SK-N-SH (cell line): ENCODE measurements around the gene TTC28.

Source experiments
- CHD2 ChIP-seq: fragments of 150-350 bp; IDR thresholded peaks from 2 replicates; pipeline ENCODE4 v1.6.1; 2018; ENCODE audit warnings: low read length; ENCODE audit not compliant: partially characterized antibody
- FOXM1 ChIP-seq: IDR thresholded peaks from 2 replicates; pipeline ENCODE4 v1.4.0; 2012; ENCODE audit warnings: low read depth, mild to moderate bottlenecking
- TEAD4 ChIP-seq: IDR thresholded peaks from 2 replicates; pipeline ENCODE4 v1.4.0; 2012; ENCODE audit warnings: mild to moderate bottlenecking, borderline replicate concordance; ENCODE audit not compliant: insufficient read depth
- TF ChIP-seq, protein P1 (sequence below): fragments of 200-600 bp; sonication (generic); IDR thresholded peaks from 2 replicates; pipeline ENCODE4 v1.6.1; 2017; ENCODE audit warnings: antibody characterized with exemption, mild to moderate bottlenecking, moderate library complexity
- TF ChIP-seq, protein P2 (sequence below): IDR thresholded peaks from 2 replicates; pipeline ENCODE4 v1.6.1; 2012; ENCODE audit warnings: mild to moderate bottlenecking, low read depth, low read length, moderate library complexity
- TF ChIP-seq, protein P3 (sequence below): fragments of 150-350 bp; IDR thresholded peaks from 2 replicates; pipeline ENCODE4 v1.6.1; 2017; ENCODE audit warnings: antibody characterized with exemption, low read length, low read depth, borderline replicate concordance

DNA sequence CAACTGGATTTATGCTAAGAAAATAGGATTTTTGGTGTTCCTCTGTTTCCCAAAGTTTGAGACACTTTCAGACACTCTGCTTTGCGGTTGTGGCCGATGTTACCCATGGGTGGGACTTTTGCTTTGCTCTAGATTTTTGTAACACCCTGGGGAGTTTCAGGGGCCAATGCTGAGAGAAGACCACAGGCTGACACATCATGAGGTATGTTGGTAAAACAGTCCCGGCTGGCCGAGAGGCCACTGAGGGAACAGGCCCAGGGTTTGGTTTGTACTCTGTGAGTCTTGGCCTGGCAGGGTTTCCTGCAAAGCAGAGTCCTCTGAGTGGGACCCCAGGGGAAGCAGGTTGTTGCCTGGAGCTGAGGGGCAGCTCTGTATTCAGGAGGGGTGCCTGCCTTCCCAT lies 682.1 kb downstream of the TTC28 start:
- TF ChIP-seq, protein P1, sequence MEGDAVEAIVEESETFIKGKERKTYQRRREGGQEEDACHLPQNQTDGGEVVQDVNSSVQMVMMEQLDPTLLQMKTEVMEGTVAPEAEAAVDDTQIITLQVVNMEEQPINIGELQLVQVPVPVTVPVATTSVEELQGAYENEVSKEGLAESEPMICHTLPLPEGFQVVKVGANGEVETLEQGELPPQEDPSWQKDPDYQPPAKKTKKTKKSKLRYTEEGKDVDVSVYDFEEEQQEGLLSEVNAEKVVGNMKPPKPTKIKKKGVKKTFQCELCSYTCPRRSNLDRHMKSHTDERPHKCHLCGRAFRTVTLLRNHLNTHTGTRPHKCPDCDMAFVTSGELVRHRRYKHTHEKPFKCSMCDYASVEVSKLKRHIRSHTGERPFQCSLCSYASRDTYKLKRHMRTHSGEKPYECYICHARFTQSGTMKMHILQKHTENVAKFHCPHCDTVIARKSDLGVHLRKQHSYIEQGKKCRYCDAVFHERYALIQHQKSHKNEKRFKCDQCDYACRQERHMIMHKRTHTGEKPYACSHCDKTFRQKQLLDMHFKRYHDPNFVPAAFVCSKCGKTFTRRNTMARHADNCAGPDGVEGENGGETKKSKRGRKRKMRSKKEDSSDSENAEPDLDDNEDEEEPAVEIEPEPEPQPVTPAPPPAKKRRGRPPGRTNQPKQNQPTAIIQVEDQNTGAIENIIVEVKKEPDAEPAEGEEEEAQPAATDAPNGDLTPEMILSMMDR, result no peak
- TF ChIP-seq, protein P2, sequence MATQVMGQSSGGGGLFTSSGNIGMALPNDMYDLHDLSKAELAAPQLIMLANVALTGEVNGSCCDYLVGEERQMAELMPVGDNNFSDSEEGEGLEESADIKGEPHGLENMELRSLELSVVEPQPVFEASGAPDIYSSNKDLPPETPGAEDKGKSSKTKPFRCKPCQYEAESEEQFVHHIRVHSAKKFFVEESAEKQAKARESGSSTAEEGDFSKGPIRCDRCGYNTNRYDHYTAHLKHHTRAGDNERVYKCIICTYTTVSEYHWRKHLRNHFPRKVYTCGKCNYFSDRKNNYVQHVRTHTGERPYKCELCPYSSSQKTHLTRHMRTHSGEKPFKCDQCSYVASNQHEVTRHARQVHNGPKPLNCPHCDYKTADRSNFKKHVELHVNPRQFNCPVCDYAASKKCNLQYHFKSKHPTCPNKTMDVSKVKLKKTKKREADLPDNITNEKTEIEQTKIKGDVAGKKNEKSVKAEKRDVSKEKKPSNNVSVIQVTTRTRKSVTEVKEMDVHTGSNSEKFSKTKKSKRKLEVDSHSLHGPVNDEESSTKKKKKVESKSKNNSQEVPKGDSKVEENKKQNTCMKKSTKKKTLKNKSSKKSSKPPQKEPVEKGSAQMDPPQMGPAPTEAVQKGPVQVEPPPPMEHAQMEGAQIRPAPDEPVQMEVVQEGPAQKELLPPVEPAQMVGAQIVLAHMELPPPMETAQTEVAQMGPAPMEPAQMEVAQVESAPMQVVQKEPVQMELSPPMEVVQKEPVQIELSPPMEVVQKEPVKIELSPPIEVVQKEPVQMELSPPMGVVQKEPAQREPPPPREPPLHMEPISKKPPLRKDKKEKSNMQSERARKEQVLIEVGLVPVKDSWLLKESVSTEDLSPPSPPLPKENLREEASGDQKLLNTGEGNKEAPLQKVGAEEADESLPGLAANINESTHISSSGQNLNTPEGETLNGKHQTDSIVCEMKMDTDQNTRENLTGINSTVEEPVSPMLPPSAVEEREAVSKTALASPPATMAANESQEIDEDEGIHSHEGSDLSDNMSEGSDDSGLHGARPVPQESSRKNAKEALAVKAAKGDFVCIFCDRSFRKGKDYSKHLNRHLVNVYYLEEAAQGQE, result no peak
- TF ChIP-seq FOXM1 (no peak), CHD2 (no peak), TEAD4 (no peak)
- TF ChIP-seq, protein P3, sequence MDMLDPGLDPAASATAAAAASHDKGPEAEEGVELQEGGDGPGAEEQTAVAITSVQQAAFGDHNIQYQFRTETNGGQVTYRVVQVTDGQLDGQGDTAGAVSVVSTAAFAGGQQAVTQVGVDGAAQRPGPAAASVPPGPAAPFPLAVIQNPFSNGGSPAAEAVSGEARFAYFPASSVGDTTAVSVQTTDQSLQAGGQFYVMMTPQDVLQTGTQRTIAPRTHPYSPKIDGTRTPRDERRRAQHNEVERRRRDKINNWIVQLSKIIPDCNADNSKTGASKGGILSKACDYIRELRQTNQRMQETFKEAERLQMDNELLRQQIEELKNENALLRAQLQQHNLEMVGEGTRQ, result no peak
